ENCODE data around the gene OGFR.

Gene OGFR

GRCh38 chr20:62816031-62816883, 11.6 kb downstream of the OGFR start:
- no peak for DNase-seq

GRCh38 chr20:62816884-62817873, 12.5 kb downstream of the OGFR start, which contains the start of gene COL9A3:
Gene COL9A3 (plus strand): TSS chr20:62817050. CDS start chr20:62817065, 15 bp downstream.
- DNase-seq, result no peak

GRCh38 chr20:62817975-62818591, 13.4 kb downstream of the OGFR start:
- no peak for DNase-seq

- peak; percentile 48 for DNase-seq
These were observed 14.2 kb downstream of the OGFR start for GRCh38 chr20:62818592-62819493.

- no peak for DNase-seq
These were observed 15.0 kb downstream of the OGFR start for GRCh38 chr20:62819494-62820174.

- no peak for DNase-seq
These were observed 15.8 kb downstream of the OGFR start for GRCh38 chr20:62820208-62820961.

GRCh38 chr20:62820962-62821725, 16.5 kb downstream of the OGFR start:
- DNase-seq, result no peak

- no peak for DNase-seq
These were observed 17.1 kb downstream of the OGFR start for GRCh38 chr20:62821726-62822210.

GRCh38 chr20:62822239-62822787, 17.7 kb downstream of the OGFR start:
- no peak for DNase-seq

- peak; percentile 39 for DNase-seq
These were observed 18.4 kb downstream of the OGFR start for GRCh38 chr20:62822788-62823651.

- DNase-seq, result no peak
These were observed 19.2 kb downstream of the OGFR start for GRCh38 chr20:62823688-62824475.

- DNase-seq, result no peak
These were observed 20.1 kb downstream of the OGFR start for GRCh38 chr20:62824476-62825332.

- DNase-seq, result no peak
These were observed 20.8 kb downstream of the OGFR start for GRCh38 chr20:62825333-62825985.

GRCh38 chr20:62825986-62826645, 21.5 kb downstream of the OGFR start:
- DNase-seq, result no peak

- no peak for DNase-seq
These were observed 22.1 kb downstream of the OGFR start for GRCh38 chr20:62826646-62827310.
